Measurements from ENCODE around the gene HSD11B1L. TPM values are rescaled to one million over a fixed set of nuclear protein-coding genes. Genes with fewer than 3 reads are reported as not detected.

The HSD11B1L gene
- total RNA-seq, 1 experiment from 2014 or later, result 10.9 TPM

GRCh38 chr19:5705552-5705951, 24.7 kb downstream of the HSD11B1L start:
- no TSS peak for BruUV-seq (replicated peaks)
- Histone ChIP-seq H3F3A (ENCODE audit: low read length, unreplicated experiment) (no peaks in the 10 kb centered on the region), H3K9me3 (ENCODE audit: low read length) (no peaks in the 10 kb centered on the region), H3K9ac (ENCODE audit: low read length) (no peak overlapping the region), H3K79me2 (ENCODE audit: low read length) (no peaks in the 10 kb centered on the region), H3K36me3 (ENCODE audit: low read depth, low read length) (peaks cover 57% of the 10 kb centered on the region), H3K27me3 (ENCODE audit: low read length) (no peaks in the 10 kb centered on the region), H3K4me3 (ENCODE audit: low read length) (no peak overlapping the region), H2AFZ (ENCODE audit: low read length) (no peak overlapping the region), H3K9me2 (replicated peaks; ENCODE audit: low read length) (no peaks in the 10 kb centered on the region), H3K4me1 (ENCODE audit: insufficient read depth, low read length) (0 out of 2 replicates have a peak, but pooled peaks cover 6% of the 10 kb centered on the region), H3K27ac (ENCODE audit: low read length) (no peak overlapping the region), H3K4me2 (ENCODE audit: low read length) (no peak overlapping the region), H4K20me1 (ENCODE audit: low read length) (no peaks in the 10 kb centered on the region)
- ATAC-seq, result no peak
- ChIA-PET CTCF (no interaction called here), POLR2A (ENCODE audit: unreplicated experiment) (no interaction called here)
- no peak for DNase-seq
- intact Hi-C loops (cut with micrococcal nuclease), result no loop called here
- TF ChIP-seq EZH2phosphoT487 (IDR thresholded peaks at IDR 0.05; ENCODE audit: borderline replicate concordance, low read length), result no peak

GRCh38 chr19:5706876-5707573, 26.2 kb downstream of the HSD11B1L start:
- Histone ChIP-seq H3K4me2 (ENCODE audit: low read length) (no peak overlapping the region), H2AFZ (ENCODE audit: low read length) (no peak overlapping the region), H3K9me2 (replicated peaks; ENCODE audit: low read length) (no peaks in the 10 kb centered on the region), H3K9ac (ENCODE audit: low read length) (no peak overlapping the region), H3K27ac (ENCODE audit: low read length) (no peak overlapping the region), H3K9me3 (ENCODE audit: low read length) (no peaks in the 10 kb centered on the region), H3K36me3 (ENCODE audit: low read depth, low read length) (peaks cover 63% of the 10 kb centered on the region), H3K4me1 (ENCODE audit: insufficient read depth, low read length) (0 out of 2 replicates have a peak, but pooled peaks cover 6% of the 10 kb centered on the region), H3K79me2 (ENCODE audit: low read length) (no peaks in the 10 kb centered on the region), H3F3A (ENCODE audit: low read length, unreplicated experiment) (no peaks in the 10 kb centered on the region), H3K27me3 (ENCODE audit: low read length) (no peaks in the 10 kb centered on the region), H4K20me1 (ENCODE audit: low read length) (no peaks in the 10 kb centered on the region), H3K4me3 (ENCODE audit: low read length) (no peak overlapping the region)
- intact Hi-C loops (cut with micrococcal nuclease), result no loop called here
- ATAC-seq, result no peak
- no peak for DNase-seq
- BruUV-seq (replicated peaks), result no TSS peak
- POLR2A ChIA-PET (ENCODE audit: unreplicated experiment), result no interaction called here
- TF ChIP-seq, protein P1, sequence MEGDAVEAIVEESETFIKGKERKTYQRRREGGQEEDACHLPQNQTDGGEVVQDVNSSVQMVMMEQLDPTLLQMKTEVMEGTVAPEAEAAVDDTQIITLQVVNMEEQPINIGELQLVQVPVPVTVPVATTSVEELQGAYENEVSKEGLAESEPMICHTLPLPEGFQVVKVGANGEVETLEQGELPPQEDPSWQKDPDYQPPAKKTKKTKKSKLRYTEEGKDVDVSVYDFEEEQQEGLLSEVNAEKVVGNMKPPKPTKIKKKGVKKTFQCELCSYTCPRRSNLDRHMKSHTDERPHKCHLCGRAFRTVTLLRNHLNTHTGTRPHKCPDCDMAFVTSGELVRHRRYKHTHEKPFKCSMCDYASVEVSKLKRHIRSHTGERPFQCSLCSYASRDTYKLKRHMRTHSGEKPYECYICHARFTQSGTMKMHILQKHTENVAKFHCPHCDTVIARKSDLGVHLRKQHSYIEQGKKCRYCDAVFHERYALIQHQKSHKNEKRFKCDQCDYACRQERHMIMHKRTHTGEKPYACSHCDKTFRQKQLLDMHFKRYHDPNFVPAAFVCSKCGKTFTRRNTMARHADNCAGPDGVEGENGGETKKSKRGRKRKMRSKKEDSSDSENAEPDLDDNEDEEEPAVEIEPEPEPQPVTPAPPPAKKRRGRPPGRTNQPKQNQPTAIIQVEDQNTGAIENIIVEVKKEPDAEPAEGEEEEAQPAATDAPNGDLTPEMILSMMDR (conservative IDR thresholded peaks at IDR 0.05; ENCODE audit: low read depth, low read length), result no peak
- CTCF ChIA-PET, result no interaction called here

GRCh38 chr19:5707576-5708575, 27.0 kb downstream of the HSD11B1L start:
- H3K27ac ChIP-seq (ENCODE audit: low read length), result no peak overlapping the region
- ATAC-seq (no peak), DNase-seq (no peak)
- no peaks in the 10 kb centered on the region for H3K9me2 ChIP-seq (replicated peaks; ENCODE audit: low read length)
- no peaks in the 10 kb centered on the region for H3K79me2 ChIP-seq (ENCODE audit: low read length)
- CTCF ChIA-PET, result no interaction called here
- intact Hi-C loops (cut with micrococcal nuclease), result no loop called here
- H4K20me1 ChIP-seq (ENCODE audit: low read length), result no peaks in the 10 kb centered on the region
- POLR2A ChIA-PET (ENCODE audit: unreplicated experiment), result no interaction called here
- H2AFZ ChIP-seq (ENCODE audit: low read length), result no peak overlapping the region
- H3K4me3 ChIP-seq (ENCODE audit: low read length), result no peak overlapping the region
- H3K9ac ChIP-seq (ENCODE audit: low read length), result no peak overlapping the region
- 0 out of 2 replicates have a peak, but pooled peaks cover 6% of the 10 kb centered on the region for H3K4me1 ChIP-seq (ENCODE audit: insufficient read depth, low read length)
- H3K9me3 ChIP-seq (ENCODE audit: low read length), result no peaks in the 10 kb centered on the region
- H3K4me2 ChIP-seq (ENCODE audit: low read length), result no peak overlapping the region
- H3F3A ChIP-seq (ENCODE audit: low read length, unreplicated experiment), result no peaks in the 10 kb centered on the region
- no peaks in the 10 kb centered on the region for H3K27me3 ChIP-seq (ENCODE audit: low read length)
- peaks cover 70% of the 10 kb centered on the region for H3K36me3 ChIP-seq (ENCODE audit: low read depth, low read length)
- no TSS peak for BruUV-seq (replicated peaks)
- TF ChIP-seq EZH2phosphoT487 (IDR thresholded peaks at IDR 0.05; ENCODE audit: borderline replicate concordance, low read length) (no peak), EZH2 (IDR thresholded peaks at IDR 0.05; ENCODE audit: low read length, unreplicated experiment) (no peak)
- TF ChIP-seq, protein P1 (conservative IDR thresholded peaks at IDR 0.05; ENCODE audit: low read depth, low read length), result no peak
